Prostate gland (tissue), 2 donors: ENCODE data around the gene RAB24.

Source experiments
- POLR2A ChIP-seq: fragments of 450-650 bp; IDR thresholded peaks from one replicate; pipeline ENCODE4 v1.6.1; 2016; ENCODE audit warnings: antibody characterized with exemption, mild to moderate bottlenecking
- POLR2AphosphoS5 ChIP-seq: sonication (generic); formaldehyde crosslinking; IDR thresholded peaks from one replicate; pipeline ENCODE4 v1.6.1; 2017; ENCODE audit warnings: antibody characterized with exemption
- TF ChIP-seq, protein P1 (sequence below), 4 experiments: fragments of 200-600 bp in 2 of 4; fragments of 450-650 bp in 2 of 4; sonication (generic) in 2 of 4; IDR thresholded peaks; 1 replicate in 3 of 4; 2 replicates in 1 of 4; pipeline ENCODE4 v1.5.1; 2016 to 2019; ENCODE audit warnings: antibody characterized with exemption in 4 of 4, mild to moderate bottlenecking in 2 of 4, moderate library complexity in 2 of 4

DNA sequence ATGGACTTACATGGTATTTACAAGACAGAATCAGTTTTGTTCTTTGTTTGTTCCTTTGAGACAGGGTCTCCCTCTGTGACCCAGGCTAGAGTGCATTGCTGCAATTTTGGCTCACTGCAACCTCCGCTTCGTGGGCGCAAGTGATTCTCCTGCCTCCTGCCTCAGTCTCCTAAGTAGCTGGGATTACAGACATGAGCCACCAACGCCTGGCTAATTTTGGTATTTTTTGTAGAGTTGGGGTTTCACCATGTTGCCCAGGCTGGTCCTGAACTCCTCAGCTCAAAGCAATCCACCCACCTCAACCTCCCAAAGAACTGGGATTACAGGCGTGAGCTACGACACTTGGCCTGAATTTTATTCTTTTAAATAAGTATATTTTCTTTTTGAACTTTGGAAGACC lies 27.6 kb downstream of the RAB24 start:
- TF ChIP-seq, protein P1, sequence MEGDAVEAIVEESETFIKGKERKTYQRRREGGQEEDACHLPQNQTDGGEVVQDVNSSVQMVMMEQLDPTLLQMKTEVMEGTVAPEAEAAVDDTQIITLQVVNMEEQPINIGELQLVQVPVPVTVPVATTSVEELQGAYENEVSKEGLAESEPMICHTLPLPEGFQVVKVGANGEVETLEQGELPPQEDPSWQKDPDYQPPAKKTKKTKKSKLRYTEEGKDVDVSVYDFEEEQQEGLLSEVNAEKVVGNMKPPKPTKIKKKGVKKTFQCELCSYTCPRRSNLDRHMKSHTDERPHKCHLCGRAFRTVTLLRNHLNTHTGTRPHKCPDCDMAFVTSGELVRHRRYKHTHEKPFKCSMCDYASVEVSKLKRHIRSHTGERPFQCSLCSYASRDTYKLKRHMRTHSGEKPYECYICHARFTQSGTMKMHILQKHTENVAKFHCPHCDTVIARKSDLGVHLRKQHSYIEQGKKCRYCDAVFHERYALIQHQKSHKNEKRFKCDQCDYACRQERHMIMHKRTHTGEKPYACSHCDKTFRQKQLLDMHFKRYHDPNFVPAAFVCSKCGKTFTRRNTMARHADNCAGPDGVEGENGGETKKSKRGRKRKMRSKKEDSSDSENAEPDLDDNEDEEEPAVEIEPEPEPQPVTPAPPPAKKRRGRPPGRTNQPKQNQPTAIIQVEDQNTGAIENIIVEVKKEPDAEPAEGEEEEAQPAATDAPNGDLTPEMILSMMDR (IDR thresholded peaks at IDR 0.05) = no peak
- TF ChIP-seq POLR2A (no peak), POLR2AphosphoS5 (no peak)
